ENCODE measurements around the gene AIFM3. TPM values are rescaled to one million over a fixed set of nuclear protein-coding genes. Genes with fewer than 3 reads are reported as not detected.

The AIFM3 gene
- total and polyA plus RNA-seq, 2 of the 4 experiments (the other 2 are of a cell fraction) = 0.09 to 0.18 TPM

DNA sequence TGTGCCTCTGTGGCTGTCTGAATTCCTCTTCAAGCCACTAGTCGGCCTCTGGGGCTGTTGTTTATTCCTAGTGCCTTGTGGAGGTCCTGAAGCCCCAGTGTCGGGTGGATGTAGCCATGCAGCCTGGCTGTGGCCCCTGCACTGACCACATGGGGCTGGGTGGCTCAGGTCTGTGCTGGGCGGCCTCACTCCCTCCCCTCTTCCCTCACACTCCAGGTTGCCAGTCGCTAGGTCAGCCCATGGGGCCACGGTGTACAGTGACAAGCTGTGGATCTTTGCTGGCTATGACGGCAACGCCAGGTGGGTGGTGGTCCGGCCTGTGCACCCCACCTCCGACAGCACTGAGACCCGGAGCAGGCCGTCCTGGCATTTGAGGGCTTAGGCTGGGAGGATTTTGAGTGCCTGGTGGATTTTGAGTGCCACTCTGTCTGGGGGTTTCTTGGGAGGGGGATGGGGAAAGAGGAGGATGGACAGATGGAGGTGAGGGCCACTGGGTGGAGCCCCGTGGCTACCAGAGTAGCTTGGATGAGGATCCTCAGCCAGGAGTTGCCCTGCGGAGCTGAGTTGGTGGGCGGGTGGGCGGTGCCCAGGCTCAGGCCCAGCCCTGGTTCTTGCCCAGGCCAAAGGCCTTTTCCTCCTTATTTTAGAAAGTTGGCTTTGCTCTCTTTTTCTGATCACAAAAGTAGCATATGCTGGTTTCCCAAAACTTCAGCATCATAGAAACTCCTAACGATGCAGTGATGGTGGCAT is 21.7 kb downstream of the AIFM3 start:
- no TSS peak for BruUV-seq (replicated peaks)
- Histone ChIP-seq H3K9me3 (ENCODE audit: control insufficient read depth, insufficient read depth, low read length) (no peaks in the 10 kb centered on the region), H2AK9ac (replicated peaks; ENCODE audit: low read depth, low read length, poor library complexity) (no peak overlapping the region), H3K4me2 (ENCODE audit: low read depth, low read length) (no peak overlapping the region), H2BK5ac (ENCODE audit: low read depth, low read length, poor library complexity, severe bottlenecking) (no peak overlapping the region), H2BK20ac (ENCODE audit: low read depth, low read length) (no peak overlapping the region), H4K8ac (ENCODE audit: low read depth in 2 of 2, low read length in 2 of 2) (no peak overlapping the region), H2BK15ac (ENCODE audit: low read depth, low read length) (no peak overlapping the region), H4K5ac (ENCODE audit: low read depth, low read length) (no peak overlapping the region), H3K79me1 (ENCODE audit: low read depth in 1 of 2, low read length in 2 of 2) (peaks cover 6 to 22% of the 10 kb centered on the region in 2 experiments; a peak in 3 of 4 replicates), H4K20me1 (ENCODE audit: insufficient read depth, low read length) (no peaks in the 10 kb centered on the region), H3K23ac (ENCODE audit: low read depth, low read length) (no peak overlapping the region), H4K91ac (ENCODE audit: insufficient read depth, low read depth, low read length) (no peak overlapping the region), H3K56ac (ENCODE audit: extremely low read depth, insufficient read depth, low read length) (no peak overlapping the region), H3K4me3 (ENCODE audit: insufficient read depth, low read depth, low read length) (no peak overlapping the region), H2AK5ac (ENCODE audit: low read depth, low read length) (no peak overlapping the region), H3K9me1 (ENCODE audit: insufficient read depth, low read length) (0 out of 2 replicates have a peak, but pooled peaks cover under 1% of the 10 kb centered on the region), H3K18ac (ENCODE audit: low read depth, low read length) (no peak overlapping the region), H3K14ac (replicated peaks; ENCODE audit: low read depth, low read length) (no peak overlapping the region), H3K4ac (ENCODE audit: low read depth, low read length) (no peak overlapping the region), H2AFZ (replicated peaks; ENCODE audit: low read length, poor library complexity) (no peak overlapping the region), H2BK120ac (ENCODE audit: low read depth, low read length) (no peak overlapping the region), H3K36me3 (ENCODE audit: control insufficient read depth, insufficient read depth, low read length) (peaks cover 62% of the 10 kb centered on the region), H3K4me1 (ENCODE audit: control insufficient read depth, insufficient read depth, low read length) (no peaks in the 10 kb centered on the region), H3K9ac (ENCODE audit: low read depth, low read length) (no peak overlapping the region), H3K27me3 (ENCODE audit: control insufficient read depth, insufficient read depth, low read length) (no peaks in the 10 kb centered on the region), H3K27ac (ENCODE audit: insufficient read depth, low read length) (no peak overlapping the region)
- DNase-seq = no peak
- CTCF ChIA-PET = no interaction called here
- ATAC-seq (ENCODE audit: low read depth) = no peak
- POLR2A ChIA-PET (ENCODE audit: unreplicated experiment) = no interaction called here
- in situ Hi-C loops (cut with MboI; ENCODE audit: low sequenced_read_pairs) = no loop called here
- TF ChIP-seq FOS (IDR thresholded peaks at IDR 0.05; ENCODE audit: low read depth, low read length) = no peak
- TF ChIP-seq RFX5 (IDR thresholded peaks at IDR 0.05; ENCODE audit: low read depth, low read length) = no peak
- no peak for TF ChIP-seq MAFK (IDR thresholded peaks at IDR 0.05; ENCODE audit: low read depth, low read length)
- TF ChIP-seq CTCF (conservative IDR thresholded peaks at IDR 0.05; ENCODE audit: low read depth, low read length) = no peak
- no peak for TF ChIP-seq POLR2A (IDR thresholded peaks at IDR 0.05; ENCODE audit: low read depth, low read length)
- TF ChIP-seq SMC3 (IDR thresholded peaks at IDR 0.05; ENCODE audit: low read depth, low read length) = no peak
- no peak for TF ChIP-seq CEBPB (IDR thresholded peaks at IDR 0.05; ENCODE audit: low read depth, low read length)
- TF ChIP-seq RAD21 (IDR thresholded peaks at IDR 0.05; ENCODE audit: low read length) = no peak
- TF ChIP-seq RCOR1 (IDR thresholded peaks at IDR 0.05; ENCODE audit: insufficient replicate concordance, low read length) = no peak
- TF ChIP-seq USF2 (IDR thresholded peaks at IDR 0.05; ENCODE audit: low read depth, low read length) = no peak
- WGBS, 2 experiments (ENCODE audit: extremely low coverage in 2 of 2, insufficient read length in 1 of 2) = no CpG with 5 or more reads among the region's 16 CpGs
- dilution Hi-C loops (cut with HindIII; ENCODE audit: low sequenced_read_pairs, unreplicated experiment) = no loop called here
- intact Hi-C loops (cut with micrococcal nuclease) = no loop called here

All from IMR-90 (cell line).